NCI-H2196 (cell line): ENCODE data around the gene WEE1.
"Not testable (repeated sequence)": the region's sequence is repeated elsewhere in the genome, so short reads cannot be mapped to it uniquely, and the experiment has no call there.

Source experiments
- DNase-seq: peaks from one replicate; lab custom pipeline; 2025; ENCODE audit not compliant: unreplicated experiment; lab: John Stamatoyannopoulos, UW

WEE1 gene

GRCh38 chr11:9619971-9620370, 46.5 kb downstream of the WEE1 start:
- DNase-seq: no peak

- DNase-seq: not testable (repeated sequence)
Observed at GRCh38 chr11:9622353-9622752, 48.9 kb downstream of the WEE1 start.

- not testable (repeated sequence) for DNase-seq
Observed at GRCh38 chr11:9623053-9623452, 49.6 kb downstream of the WEE1 start.

- DNase-seq: no peak
Observed at GRCh38 chr11:9624448-9624847, 51.0 kb downstream of the WEE1 start.

GRCh38 chr11:9625162-9625561, 51.7 kb downstream of the WEE1 start:
- no peak for DNase-seq

- no peak for DNase-seq
Observed at GRCh38 chr11:9625728-9626127, 52.3 kb downstream of the WEE1 start.

GRCh38 chr11:9626496-9627394, 53.3 kb downstream of the WEE1 start:
- no peak for DNase-seq

GRCh38 chr11:9629064-9629463, 55.6 kb downstream of the WEE1 start:
- DNase-seq: no peak

- no peak for DNase-seq
Observed at GRCh38 chr11:9633679-9634078, 60.2 kb downstream of the WEE1 start.

GRCh38 chr11:9636691-9637090, 63.2 kb downstream of the WEE1 start:
- no peak for DNase-seq

GRCh38 chr11:9639099-9639498, 65.6 kb downstream of the WEE1 start:
- no peak for DNase-seq
